Immature natural killer cell (primary cell): ENCODE data around the gene VSTM4. TPM values are rescaled to one million over a fixed set of nuclear protein-coding genes. Genes with fewer than 3 reads are reported as not detected.

ENCODE experiments used
- DNase-seq, 3 donors: peaks; one replicate each; pipeline ENCODE4 v3.0.0; 2022; ENCODE audit warnings: mixed read lengths in 1 of 3
- H3K27ac Mint-ChIP-seq, 6 donors: one replicate each; pipeline ENCODE4 v1.8.0; 2020; ENCODE audit warnings: mixed read lengths in 6 of 6, mild to moderate bottlenecking in 5 of 6, inconsistent platforms in 4 of 6, moderate library complexity in 3 of 6
- H3K27me3 Mint-ChIP-seq, 3 donors: one replicate each; pipeline ENCODE4 v1.8.0; 2020 to 2021; ENCODE audit warnings: low read depth in 3 of 3, mild to moderate bottlenecking in 3 of 3, mixed read lengths in 3 of 3, moderate library complexity in 3 of 3, inconsistent platforms in 1 of 3
- H3K36me3 Mint-ChIP-seq, 3 donors: one replicate each; pipeline ENCODE4 v1.8.0; 2020; ENCODE audit warnings: mixed read lengths in 3 of 3, inconsistent platforms in 2 of 3, mild to moderate bottlenecking in 2 of 3
- H3K4me1 Mint-ChIP-seq, 2 donors: one replicate each; pipeline ENCODE4 v1.8.0; 2020; ENCODE audit warnings: inconsistent platforms in 2 of 2, mild to moderate bottlenecking in 2 of 2, mixed read lengths in 2 of 2, moderate library complexity in 1 of 2
- H3K4me3 Mint-ChIP-seq, 5 donors: one replicate each; pipeline ENCODE4 v1.8.0; 2020; ENCODE audit warnings: mild to moderate bottlenecking in 5 of 5, mixed read lengths in 5 of 5, inconsistent platforms in 3 of 5, moderate library complexity in 3 of 5
- H3K9me3 Mint-ChIP-seq, 6 donors: one replicate each; pipeline ENCODE4 v1.8.0; 2020; ENCODE audit warnings: mild to moderate bottlenecking in 6 of 6, mixed read lengths in 6 of 6, inconsistent platforms in 4 of 6, moderate library complexity in 3 of 6
- polyA plus RNA-seq, 3 donors: library from polyadenylated mRNA; unstranded; fragments of 300-500 nt; fragmentation: Illumina TruSeq; gene quantifications; one replicate each; pipeline ENCODE4 v1.2.3, GENCODE V29; 2021

The VSTM4 gene
- polyA plus RNA-seq, 3 donors from 2014 or later = 0.03 to 0.12 TPM; not detected in 1

- no peak overlapping the region for H3K27ac Mint-ChIP-seq
- H3K36me3 Mint-ChIP-seq = no peaks in the 10 kb centered on the region
- H3K9me3 Mint-ChIP-seq = no peaks in the 10 kb centered on the region
- peaks cover 4 to 15% (median 9%) of the 10 kb centered on the region in 3 donors for H3K27me3 Mint-ChIP-seq
- DNase-seq = no peak
- H3K4me3 Mint-ChIP-seq = no peak overlapping the region
- H3K4me1 Mint-ChIP-seq = peaks cover 2 to 3% of the 10 kb centered on the region in 2 donors
These were observed 4.4 kb upstream of the VSTM4 start for GRCh38 chr10:49119746-49120145.

GRCh38 chr10:49118430-49119074, 3.2 kb upstream of the VSTM4 start:
- DNase-seq = no peak
- H3K9me3 Mint-ChIP-seq = no peaks in the 10 kb centered on the region
- H3K36me3 Mint-ChIP-seq = no peaks in the 10 kb centered on the region
- peaks cover 4 to 14% (median 12%) of the 10 kb centered on the region in 3 donors for H3K27me3 Mint-ChIP-seq
- H3K4me1 Mint-ChIP-seq = peaks cover 4 to 8% of the 10 kb centered on the region in 2 donors
- H3K4me3 Mint-ChIP-seq = no peak overlapping the region
- H3K27ac Mint-ChIP-seq = no peak overlapping the region

GRCh38 chr10:49117376-49118070, 2.2 kb upstream of the VSTM4 start:
- no peak for DNase-seq
- Mint-ChIP-seq H3K27ac (no peak overlapping the region), H3K36me3 (no peaks in the 10 kb centered on the region), H3K4me1 (peaks cover 4 to 8% of the 10 kb centered on the region in 2 donors), H3K9me3 (no peaks in the 10 kb centered on the region), H3K4me3 (no peak overlapping the region), H3K27me3 (peaks cover 0 to 14% (median 12%) of the 10 kb centered on the region in 3 donors)

- no peak overlapping the region for H3K27ac Mint-ChIP-seq
- H3K4me3 Mint-ChIP-seq = peak overlapping the region in 2 of 5 donors; percentile 50 to 53
- no peaks in the 10 kb centered on the region for H3K9me3 Mint-ChIP-seq
- H3K27me3 Mint-ChIP-seq = peaks cover 0 to 14% (median 10%) of the 10 kb centered on the region in 3 donors
- H3K36me3 Mint-ChIP-seq = no peaks in the 10 kb centered on the region
- H3K4me1 Mint-ChIP-seq = peaks cover 4 to 8% of the 10 kb centered on the region in 2 donors
- DNase-seq = no peak
These were observed 1.4 kb upstream of the VSTM4 start for GRCh38 chr10:49116509-49117375.

GRCh38 chr10:49115796-49116508, 630 bp upstream of the VSTM4 start:
- DNase-seq = no peak
- no peaks in the 10 kb centered on the region for H3K36me3 Mint-ChIP-seq
- H3K9me3 Mint-ChIP-seq = no peaks in the 10 kb centered on the region
- peaks cover 4 to 8% of the 10 kb centered on the region in 2 donors for H3K4me1 Mint-ChIP-seq
- peaks cover 0 to 16% (median 9%) of the 10 kb centered on the region in 3 donors for H3K27me3 Mint-ChIP-seq
- H3K27ac Mint-ChIP-seq = no peak overlapping the region
- H3K4me3 Mint-ChIP-seq = peak overlapping the region; percentile 50 to 67 (median 56)

- peaks cover 0 to 19% (median 7%) of the 10 kb centered on the region in 3 donors for H3K27me3 Mint-ChIP-seq
These were observed 656 bp downstream of the VSTM4 start for GRCh38 chr10:49114718-49115014.

GRCh38 chr10:49113741-49114141, 1.6 kb downstream of the VSTM4 start:
- Mint-ChIP-seq H3K4me3 (peak overlapping the region in 4 of 5 donors; percentile 15 to 80 (median 48)), H3K9me3 (no peaks in the 10 kb centered on the region), H3K27ac (no peak overlapping the region), H3K4me1 (peaks cover 4 to 8% of the 10 kb centered on the region in 2 donors), H3K36me3 (no peaks in the 10 kb centered on the region), H3K27me3 (peaks cover 0 to 19% (median 7%) of the 10 kb centered on the region in 3 donors)
- DNase-seq = no peak

More at GRCh38 chr10:49114718-49115014, 656 bp downstream of the VSTM4 start:
- Mint-ChIP-seq H3K27ac (peak overlapping the region in 1 of 6 donors; percentile 24), H3K4me3 (peak overlapping the region; percentile 70 to 80 (median 77)), H3K36me3 (no peaks in the 10 kb centered on the region), H3K4me1 (peaks cover 4 to 8% of the 10 kb centered on the region in 2 donors), H3K9me3 (no peaks in the 10 kb centered on the region)
- no peak for DNase-seq

GRCh38 chr10:49112851-49113250, 2.5 kb downstream of the VSTM4 start:
- no peak overlapping the region for H3K4me3 Mint-ChIP-seq
- H3K9me3 Mint-ChIP-seq = no peaks in the 10 kb centered on the region
- H3K4me1 Mint-ChIP-seq = peaks cover 4 to 8% of the 10 kb centered on the region in 2 donors
- H3K27me3 Mint-ChIP-seq = peaks cover 0 to 19% (median 6%) of the 10 kb centered on the region in 3 donors
- no peaks in the 10 kb centered on the region for H3K36me3 Mint-ChIP-seq
- no peak overlapping the region for H3K27ac Mint-ChIP-seq
- no peak for DNase-seq

- H3K4me1 Mint-ChIP-seq = peaks cover 4 to 8% of the 10 kb centered on the region in 2 donors
- no peaks in the 10 kb centered on the region for H3K36me3 Mint-ChIP-seq
- H3K4me3 Mint-ChIP-seq = no peak overlapping the region
- no peak overlapping the region for H3K27ac Mint-ChIP-seq
- no peaks in the 10 kb centered on the region for H3K9me3 Mint-ChIP-seq
- DNase-seq = no peak
- H3K27me3 Mint-ChIP-seq = peaks cover 0 to 14% (median 3%) of the 10 kb centered on the region in 3 donors
These were observed 3.2 kb downstream of the VSTM4 start for GRCh38 chr10:49112098-49112497.

GRCh38 chr10:49111320-49111698, 4.0 kb downstream of the VSTM4 start:
- H3K36me3 Mint-ChIP-seq = no peaks in the 10 kb centered on the region
- peaks cover 4 to 8% of the 10 kb centered on the region in 2 donors for H3K4me1 Mint-ChIP-seq
- no peak for DNase-seq
- H3K9me3 Mint-ChIP-seq = no peaks in the 10 kb centered on the region
- no peak overlapping the region for H3K27ac Mint-ChIP-seq
- no peak overlapping the region for H3K4me3 Mint-ChIP-seq
- peaks cover 0 to 12% (median 3%) of the 10 kb centered on the region in 3 donors for H3K27me3 Mint-ChIP-seq

GRCh38 chr10:49110684-49111319, 4.5 kb downstream of the VSTM4 start:
- H3K36me3 Mint-ChIP-seq = no peaks in the 10 kb centered on the region
- no peak overlapping the region for H3K4me3 Mint-ChIP-seq
- no peak for DNase-seq
- H3K27ac Mint-ChIP-seq = no peak overlapping the region
- H3K4me1 Mint-ChIP-seq = peaks cover 3 to 8% of the 10 kb centered on the region in 2 donors
- no peaks in the 10 kb centered on the region for H3K9me3 Mint-ChIP-seq
- H3K27me3 Mint-ChIP-seq = peaks cover 0 to 7% (median 3%) of the 10 kb centered on the region in 3 donors

- no peak overlapping the region for H3K4me3 Mint-ChIP-seq
- peaks cover 3 to 6% (median 4%) of the 10 kb centered on the region in 3 donors for H3K27me3 Mint-ChIP-seq
- H3K27ac Mint-ChIP-seq = no peak overlapping the region
- H3K36me3 Mint-ChIP-seq = no peaks in the 10 kb centered on the region
- no peaks in the 10 kb centered on the region for H3K9me3 Mint-ChIP-seq
- H3K4me1 Mint-ChIP-seq = peaks cover 2 to 7% of the 10 kb centered on the region in 2 donors
- no peak for DNase-seq
These were observed 5.5 kb downstream of the VSTM4 start for GRCh38 chr10:49109669-49110340.
